GM18909 (cell line): Measurements from ENCODE around the gene IL1RAP.
"Not testable (repeated sequence)": the region's sequence is repeated elsewhere in the genome, so short reads cannot be mapped to it uniquely, and the experiment has no call there.

Source experiments
- ATAC-seq: cut with Tn5 transposase; IDR thresholded peaks from one replicate; pipeline ENCODE4 v1.9.1; 2021; ENCODE audit warnings: mild to moderate bottlenecking; ENCODE audit not compliant: unreplicated experiment, poor library complexity

The IL1RAP gene

GRCh38 chr3:190505381-190506003, 8.4 kb upstream of the IL1RAP start:
- ATAC-seq, result no peak

DNA sequence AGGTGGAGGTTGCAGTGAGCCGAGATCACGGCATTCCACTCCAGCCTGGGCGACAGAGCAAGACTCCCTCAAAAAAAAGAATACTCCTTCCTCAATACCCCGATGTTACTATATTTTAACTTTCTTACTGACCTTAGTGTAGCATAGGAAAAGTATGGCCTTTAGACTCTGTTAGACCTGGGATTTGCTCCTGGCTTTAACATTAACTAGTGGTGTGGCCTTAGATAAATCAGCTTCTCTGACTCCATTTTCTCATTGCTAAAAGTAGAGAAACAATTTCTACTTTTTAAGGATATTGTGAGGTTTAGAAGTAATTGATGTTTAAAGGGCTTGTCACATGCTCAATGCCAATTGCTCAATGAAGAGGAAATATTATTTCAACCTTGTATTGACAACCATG, 7.6 kb upstream of the IL1RAP start:
- ATAC-seq, result no peak

DNA sequence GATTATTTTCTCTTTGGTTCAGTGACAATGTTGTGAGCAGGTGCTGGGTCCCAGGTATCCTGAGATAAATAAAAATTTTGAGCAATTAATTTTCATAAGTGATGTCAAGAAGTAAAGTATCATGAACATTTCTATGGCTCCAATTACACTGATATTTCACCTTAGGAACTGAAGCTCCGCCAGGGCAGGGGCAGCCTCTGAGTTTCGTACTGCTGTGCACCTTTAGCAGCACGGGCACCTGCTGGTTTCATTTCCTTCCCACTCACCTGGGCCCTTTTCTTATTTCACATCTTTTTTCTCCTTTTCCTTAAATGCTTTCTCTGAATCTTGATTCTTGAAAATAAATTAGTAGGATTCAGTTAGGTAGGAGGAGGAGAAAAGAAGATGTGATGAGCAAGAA, 1.2 kb upstream of the IL1RAP start:
- no peak for ATAC-seq

- no peak for ATAC-seq
Measured at GRCh38 chr3:190514413-190515153, 698 bp downstream of the IL1RAP start.

DNA sequence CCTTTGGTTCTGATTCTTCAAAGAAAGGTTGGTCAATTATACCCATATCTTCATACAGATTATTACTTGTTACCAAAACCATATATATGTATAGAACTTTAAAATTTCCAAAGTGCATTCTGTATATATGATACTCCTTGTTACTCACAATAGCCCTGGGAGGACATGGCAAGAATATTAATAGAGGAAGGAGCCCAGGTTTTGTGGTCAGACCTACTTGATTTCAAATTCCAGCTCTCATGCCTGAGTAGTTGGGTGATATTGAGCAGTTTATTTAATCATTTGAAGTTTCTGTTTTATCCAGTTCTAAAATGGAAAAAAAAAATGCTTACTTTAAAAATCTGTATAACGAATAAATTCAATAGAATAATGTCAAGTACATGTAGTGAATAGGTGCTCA, 2.5 kb downstream of the IL1RAP start:
- ATAC-seq, result no peak

DNA sequence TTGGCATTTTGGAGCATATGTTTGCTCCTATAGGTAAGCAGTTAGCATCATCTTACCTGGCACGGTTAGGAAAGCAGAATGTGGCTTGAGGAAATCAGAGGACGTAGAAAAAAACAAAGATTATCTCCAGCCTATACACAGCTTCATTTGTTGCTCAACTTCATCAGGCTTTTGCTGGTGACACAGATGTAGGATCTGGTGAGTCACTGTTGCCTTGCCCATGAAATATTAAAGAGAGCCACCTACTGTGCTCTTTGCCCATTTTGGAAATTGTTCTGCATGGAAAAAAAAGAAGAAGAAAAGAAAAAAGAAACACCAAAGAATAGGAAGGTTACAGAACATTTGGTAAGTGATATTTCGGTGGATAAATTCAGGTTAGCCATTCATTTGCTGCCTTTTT, 3.8 kb downstream of the IL1RAP start:
- ATAC-seq, result no peak

GRCh38 chr3:190518531-190518930, 4.6 kb downstream of the IL1RAP start:
- ATAC-seq, result not testable (repeated sequence)

GRCh38 chr3:190519886-190520285, 6.0 kb downstream of the IL1RAP start:
- no peak for ATAC-seq

- no peak for ATAC-seq
Measured at GRCh38 chr3:190521998-190522397, 8.1 kb downstream of the IL1RAP start.

GRCh38 chr3:190522621-190523222, 8.8 kb downstream of the IL1RAP start:
- no peak for ATAC-seq

DNA sequence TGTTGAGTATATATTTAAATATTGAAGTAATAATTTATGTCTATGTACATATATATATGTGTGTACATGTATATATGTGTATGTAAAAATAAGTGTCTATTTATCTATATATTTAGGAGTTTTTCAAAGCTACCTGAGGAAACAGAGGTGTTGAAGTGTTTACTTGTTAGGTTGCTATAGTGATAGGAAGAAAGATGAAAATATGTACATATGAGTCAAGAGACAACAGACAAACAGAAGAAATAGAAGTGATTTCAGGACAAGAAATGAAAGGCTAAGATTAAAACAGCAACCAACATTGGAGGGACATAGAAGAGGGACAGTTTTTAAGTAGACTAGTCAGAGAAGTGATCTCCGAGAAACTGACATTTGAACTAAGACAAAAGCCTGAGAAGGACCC, 11.1 kb downstream of the IL1RAP start:
- no peak for ATAC-seq

DNA sequence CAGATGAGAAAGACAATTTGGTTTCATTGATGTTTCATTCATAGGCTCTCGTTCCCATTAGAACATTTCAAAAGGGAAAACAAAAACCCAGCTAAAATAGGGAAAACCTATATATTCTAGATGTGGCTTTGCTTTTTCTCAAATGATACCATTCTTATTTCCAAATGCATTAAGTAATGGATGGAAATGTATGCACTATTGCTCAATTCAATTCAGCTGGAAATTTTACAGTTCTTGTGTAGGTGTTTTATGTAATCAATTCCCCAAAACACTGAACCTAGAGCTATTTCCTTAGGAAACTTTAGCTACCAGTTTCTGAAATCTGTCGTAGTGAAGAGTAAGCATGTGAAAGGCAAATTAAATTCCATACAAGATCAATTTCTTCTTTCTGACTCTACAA, 11.7 kb downstream of the IL1RAP start:
- ATAC-seq, result no peak

GRCh38 chr3:190526787-190527762, 13.2 kb downstream of the IL1RAP start:
- ATAC-seq, result no peak

DNA sequence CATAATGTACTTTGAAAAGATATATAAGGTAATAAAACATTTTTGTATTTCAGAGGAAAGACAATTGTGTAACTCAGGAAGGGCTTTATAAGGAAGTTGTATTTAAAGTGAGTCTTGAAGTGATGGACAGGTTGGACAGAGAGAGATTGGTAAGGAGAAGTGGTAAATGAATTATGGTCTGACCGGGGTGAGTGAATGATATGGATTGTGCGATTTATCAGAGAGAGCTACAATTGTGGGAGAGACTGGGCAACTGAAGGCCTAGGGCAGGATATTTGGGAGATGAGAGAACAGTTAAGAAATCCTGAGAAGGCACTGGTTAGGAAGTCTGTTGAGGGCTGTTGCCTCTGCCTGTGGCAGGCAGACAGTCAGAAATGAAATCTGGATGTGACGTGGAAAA, 14.8 kb downstream of the IL1RAP start:
- no peak for ATAC-seq

DNA sequence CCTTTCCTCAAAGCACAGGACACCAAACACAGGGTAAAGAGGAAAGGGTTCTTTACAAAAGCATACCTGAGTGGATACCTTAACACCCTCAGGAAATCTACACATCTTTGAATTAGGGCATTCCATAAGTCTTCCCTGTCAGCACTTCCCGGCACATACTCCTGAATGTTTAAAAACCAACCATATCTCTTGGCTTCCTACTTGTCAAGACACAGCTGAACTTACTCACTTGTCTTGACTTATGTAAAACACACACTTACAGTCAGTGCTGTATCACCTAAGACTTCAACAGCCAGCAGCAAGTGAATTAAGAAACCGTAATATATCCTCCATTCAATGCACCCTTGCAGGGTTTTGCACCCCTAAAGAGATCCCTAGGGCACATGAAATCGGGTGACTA, 17.5 kb downstream of the IL1RAP start:
- no peak for ATAC-seq

DNA sequence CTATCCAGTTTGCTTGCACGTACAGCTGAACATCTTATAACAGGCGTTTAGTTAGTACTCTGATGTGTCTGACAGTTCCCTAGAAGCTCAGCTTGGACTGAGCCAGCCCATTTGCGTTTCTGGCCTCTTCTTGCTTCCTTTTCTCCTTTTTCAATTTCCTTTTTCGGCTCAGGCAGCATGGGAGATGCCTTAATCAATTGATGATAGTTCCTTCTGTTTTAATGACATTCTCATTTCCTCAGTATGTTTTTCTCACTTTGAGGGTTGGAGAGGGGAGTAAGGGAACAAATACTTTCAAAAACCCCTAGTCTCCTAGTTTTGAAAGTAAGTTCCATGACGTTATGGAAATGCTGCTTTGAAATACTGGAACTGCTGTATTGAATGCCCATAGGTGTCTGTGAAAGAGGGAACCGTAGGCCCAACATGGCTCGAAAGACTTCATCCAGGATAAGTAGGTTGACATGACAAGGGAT, 18.9 kb downstream of the IL1RAP start:
- ATAC-seq, result no peak

- no peak for ATAC-seq
Measured at GRCh38 chr3:190533511-190534281, 19.8 kb downstream of the IL1RAP start.

- no peak for ATAC-seq
Measured at GRCh38 chr3:190534386-190534785, 20.5 kb downstream of the IL1RAP start.

- no peak for ATAC-seq
Measured at GRCh38 chr3:190534986-190535385, 21.1 kb downstream of the IL1RAP start.

DNA sequence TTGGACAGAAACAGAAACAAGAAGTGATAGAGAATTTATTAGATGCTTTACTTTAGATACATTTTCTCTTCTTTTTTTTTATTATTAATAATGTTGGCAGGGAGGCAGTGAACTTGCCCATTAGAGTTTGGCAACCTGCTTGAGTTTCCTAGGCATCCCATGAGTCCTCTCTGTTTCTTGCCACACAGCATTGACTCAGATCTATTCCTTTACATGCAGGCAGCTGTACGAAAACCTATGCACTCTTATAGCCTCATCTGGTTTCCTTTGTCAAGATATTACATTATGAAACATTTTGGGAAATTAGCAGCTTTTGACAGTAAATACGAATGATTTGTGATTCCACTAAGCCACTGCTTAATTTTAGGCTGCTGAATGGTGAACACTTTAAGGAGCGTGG, 23.3 kb downstream of the IL1RAP start:
- no peak for ATAC-seq
